ENCODE data around the gene TSHZ3.

The TSHZ3 gene, protein sequence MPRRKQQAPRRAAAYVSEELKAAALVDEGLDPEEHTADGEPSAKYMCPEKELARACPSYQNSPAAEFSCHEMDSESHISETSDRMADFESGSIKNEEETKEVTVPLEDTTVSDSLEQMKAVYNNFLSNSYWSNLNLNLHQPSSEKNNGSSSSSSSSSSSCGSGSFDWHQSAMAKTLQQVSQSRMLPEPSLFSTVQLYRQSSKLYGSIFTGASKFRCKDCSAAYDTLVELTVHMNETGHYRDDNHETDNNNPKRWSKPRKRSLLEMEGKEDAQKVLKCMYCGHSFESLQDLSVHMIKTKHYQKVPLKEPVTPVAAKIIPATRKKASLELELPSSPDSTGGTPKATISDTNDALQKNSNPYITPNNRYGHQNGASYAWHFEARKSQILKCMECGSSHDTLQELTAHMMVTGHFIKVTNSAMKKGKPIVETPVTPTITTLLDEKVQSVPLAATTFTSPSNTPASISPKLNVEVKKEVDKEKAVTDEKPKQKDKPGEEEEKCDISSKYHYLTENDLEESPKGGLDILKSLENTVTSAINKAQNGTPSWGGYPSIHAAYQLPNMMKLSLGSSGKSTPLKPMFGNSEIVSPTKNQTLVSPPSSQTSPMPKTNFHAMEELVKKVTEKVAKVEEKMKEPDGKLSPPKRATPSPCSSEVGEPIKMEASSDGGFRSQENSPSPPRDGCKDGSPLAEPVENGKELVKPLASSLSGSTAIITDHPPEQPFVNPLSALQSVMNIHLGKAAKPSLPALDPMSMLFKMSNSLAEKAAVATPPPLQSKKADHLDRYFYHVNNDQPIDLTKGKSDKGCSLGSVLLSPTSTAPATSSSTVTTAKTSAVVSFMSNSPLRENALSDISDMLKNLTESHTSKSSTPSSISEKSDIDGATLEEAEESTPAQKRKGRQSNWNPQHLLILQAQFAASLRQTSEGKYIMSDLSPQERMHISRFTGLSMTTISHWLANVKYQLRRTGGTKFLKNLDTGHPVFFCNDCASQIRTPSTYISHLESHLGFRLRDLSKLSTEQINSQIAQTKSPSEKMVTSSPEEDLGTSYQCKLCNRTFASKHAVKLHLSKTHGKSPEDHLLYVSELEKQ

DNA sequence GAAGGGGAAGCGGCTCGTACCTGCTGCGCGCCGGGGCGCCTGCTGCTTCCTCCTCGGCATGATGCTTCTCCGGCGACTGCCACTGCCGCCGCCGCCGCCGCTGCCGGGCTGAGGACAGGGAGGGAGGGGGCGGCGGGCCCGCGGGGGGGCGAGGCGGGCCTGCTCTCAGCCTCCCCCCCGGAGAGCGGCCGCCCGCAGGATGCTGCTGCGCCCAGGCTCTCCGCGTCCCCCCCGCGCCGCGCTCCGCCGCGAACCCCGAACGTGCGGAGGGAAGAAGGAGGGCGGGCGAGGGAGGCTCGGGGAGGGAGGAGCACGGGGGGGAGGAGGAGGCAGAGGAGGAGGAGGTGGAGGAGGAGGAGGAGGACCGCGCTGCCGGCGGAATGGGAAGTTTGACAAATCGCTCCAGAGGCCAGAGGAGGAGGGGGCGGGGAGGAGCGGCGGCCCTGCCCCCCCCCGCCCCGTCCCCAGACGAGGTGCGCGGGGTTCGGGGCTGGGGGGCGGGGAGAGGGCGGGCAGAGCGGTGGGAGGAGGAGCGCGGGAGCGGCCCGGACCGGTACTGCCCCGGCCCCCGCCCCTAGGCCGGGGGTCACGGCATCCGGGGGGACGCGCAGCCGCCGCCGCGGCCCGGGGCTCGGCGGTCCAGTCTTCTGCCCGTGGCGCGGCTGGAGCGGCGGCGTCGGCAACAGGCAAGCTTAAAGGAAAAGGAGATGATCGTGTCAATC lies at the start of gene TSHZ3:
TSHZ3 (minus strand) TSS at position 277 of the 722 bp plus-strand sequence; CDS start at position 60, 217 bp downstream.
- peak; percentile 62 for DNase-seq (ENCODE audit: low read depth)

DNA sequence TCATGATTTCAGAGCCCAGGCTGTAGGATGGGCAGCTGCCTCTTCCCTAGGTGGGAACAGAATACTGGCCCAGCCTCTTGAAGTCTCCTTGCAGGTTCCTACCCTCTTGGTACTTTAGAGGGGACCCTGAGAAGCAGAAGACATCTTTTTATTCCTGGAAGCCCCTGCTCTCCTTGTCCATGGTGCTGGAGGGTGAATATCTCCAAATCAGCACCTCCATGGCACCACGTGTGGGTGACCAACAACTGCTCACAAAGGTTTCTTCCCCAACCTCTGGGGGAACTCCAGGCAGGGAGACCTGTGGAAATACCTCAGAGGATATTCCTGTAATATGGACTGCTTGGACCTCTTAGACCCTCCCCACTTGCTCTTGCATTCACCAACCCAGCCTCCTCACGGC lies 48.1 kb upstream of the TSHZ3 start:
- H3K4me3 ChIP-seq (ENCODE audit: low read depth, low read length): no peak overlapping the region
- DNase-seq (ENCODE audit: low read depth): no peak

More for the DNA sequence above, at the start of gene TSHZ3:
- H3K4me3 ChIP-seq (ENCODE audit: low read depth, low read length): peak within 1 kb of the TSS; percentile 77

DNA sequence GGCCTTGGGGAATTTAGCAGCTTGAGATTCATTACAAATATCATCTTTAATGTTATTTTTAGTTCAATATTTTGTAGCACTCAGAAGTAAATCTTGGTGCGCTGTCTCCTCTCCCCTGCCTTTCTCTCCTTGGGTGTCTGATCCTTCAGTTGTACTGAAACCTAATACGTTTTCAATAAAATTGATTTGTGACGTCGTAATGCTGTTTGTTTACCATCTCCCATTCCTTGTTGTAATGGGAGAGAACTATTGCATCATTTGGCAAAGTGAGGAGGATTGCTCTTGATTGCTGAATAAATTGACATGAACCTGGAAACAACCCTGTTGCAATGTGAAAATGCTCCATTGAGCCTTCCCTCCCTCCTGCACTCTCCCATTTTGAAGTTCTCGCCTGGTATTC lies 43.2 kb upstream of the TSHZ3 start:
- no peak overlapping the region for H3K4me3 ChIP-seq (ENCODE audit: low read depth, low read length)
- DNase-seq (ENCODE audit: low read depth): peak; percentile 15

DNA sequence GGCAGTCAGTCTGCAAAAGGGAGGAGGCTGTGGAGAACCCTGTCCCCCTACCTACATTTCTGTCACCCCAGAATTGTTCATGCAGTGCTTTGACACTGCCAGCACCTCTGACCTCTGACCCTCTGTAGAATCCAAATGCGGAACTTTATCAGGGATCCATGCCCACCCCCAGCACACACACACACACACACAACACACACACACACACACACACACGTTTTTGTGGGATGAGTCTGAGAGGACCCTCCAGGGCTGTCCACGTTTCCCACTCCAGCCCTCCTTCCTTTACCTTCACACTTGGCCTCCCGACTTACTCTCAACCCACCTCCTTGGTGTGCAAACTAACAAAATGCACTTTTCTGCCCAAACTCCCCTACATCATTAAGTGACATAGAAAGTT lies 42.3 kb upstream of the TSHZ3 start:
- H3K4me3 ChIP-seq (ENCODE audit: low read depth, low read length): no peak overlapping the region
- DNase-seq (ENCODE audit: low read depth): no peak

DNA sequence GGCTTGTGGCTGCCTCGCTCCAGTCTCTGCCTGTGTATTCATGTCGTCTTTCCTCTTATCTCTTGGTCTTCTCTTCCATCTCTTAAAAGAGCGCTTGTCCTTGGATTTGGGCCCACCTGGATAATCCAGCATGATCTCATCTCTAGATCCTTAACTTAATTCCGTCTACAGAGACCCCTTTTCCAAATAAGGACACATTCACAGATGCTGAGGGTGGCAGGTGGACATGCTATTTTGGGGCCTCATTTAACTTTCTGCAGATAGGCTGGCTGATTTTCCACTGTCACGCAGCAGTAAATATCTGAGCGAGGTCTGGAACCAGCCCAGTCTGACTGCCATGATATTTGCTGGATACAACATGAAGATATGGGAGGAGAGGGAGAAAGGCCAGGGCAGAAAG lies 41.5 kb upstream of the TSHZ3 start:
- DNase-seq (ENCODE audit: low read depth): no peak
- H3K4me3 ChIP-seq (ENCODE audit: low read depth, low read length): no peak overlapping the region

DNA sequence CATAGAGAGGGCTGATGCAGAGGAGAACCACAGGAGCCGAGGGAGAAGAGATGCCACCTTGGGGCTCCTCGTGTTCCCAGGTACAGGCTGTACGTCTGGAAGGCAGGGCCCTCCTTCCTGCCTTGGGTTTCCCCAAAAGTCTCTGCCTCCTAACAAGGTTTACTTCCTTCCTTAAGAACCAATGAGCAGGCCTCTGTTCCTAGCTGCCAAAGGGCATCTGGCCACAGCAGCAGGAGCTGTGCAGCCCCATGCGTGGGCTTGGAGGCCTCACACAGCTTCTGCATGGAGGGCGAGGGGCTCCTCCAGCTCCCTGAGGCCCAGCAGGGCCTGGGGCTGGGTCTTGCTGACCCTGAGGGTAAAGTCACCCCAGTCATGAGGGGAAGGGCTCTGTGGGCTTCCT lies 40.6 kb upstream of the TSHZ3 start:
- H3K4me3 ChIP-seq (ENCODE audit: low read depth, low read length): no peak overlapping the region
- DNase-seq (ENCODE audit: low read depth): no peak

DNA sequence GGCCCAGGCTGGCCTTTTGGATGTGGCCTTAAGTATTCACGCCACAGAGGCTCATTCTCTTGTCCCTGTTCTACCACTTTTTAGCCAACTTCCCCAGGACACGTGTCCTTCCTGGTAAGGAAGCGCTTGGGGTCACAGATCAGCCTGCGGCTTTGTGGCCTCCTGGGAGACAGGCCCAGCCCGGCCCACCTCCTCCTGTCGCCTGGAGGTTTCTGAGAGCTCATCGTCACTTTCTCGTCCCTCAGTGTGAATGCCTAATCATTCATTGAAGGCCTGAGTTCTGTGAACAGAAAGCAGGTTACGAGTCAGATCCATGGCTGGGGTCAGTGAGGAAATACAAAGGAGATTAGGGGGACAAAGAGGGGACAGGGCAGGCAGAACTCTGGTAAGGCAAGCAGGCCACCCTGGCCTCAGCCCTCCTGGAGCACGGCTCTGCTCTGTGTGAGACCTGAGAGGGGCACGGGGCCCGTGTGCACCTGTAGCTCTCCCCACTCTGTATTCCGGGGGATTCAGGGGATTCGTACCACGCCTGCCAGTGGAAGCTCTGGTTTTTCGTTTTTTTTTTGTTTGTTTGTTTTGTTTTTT lies 38.6 kb upstream of the TSHZ3 start:
- no peak overlapping the region for H3K4me3 ChIP-seq (ENCODE audit: low read depth, low read length)
- DNase-seq (ENCODE audit: low read depth): no peak

DNA sequence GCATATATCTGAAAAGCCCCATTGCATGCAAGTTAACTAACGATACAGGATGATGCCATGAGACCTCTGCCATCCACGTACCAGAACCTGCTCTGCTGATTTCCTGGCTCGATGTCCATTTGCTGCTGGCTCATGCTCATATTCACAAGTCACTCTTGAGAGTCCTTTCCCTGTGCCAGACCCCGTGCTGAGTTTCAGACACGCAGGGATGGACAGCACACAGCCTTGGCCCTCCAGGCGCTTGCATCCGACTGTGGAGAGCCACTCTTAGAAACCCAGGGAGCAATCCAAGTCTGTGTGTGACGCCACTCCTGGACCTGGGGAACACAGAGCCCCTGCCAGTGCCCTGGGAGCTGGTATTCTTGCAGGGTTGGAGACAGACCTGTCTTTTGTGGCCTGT lies 37.6 kb upstream of the TSHZ3 start:
- H3K4me3 ChIP-seq (ENCODE audit: low read depth, low read length): no peak overlapping the region
- no peak for DNase-seq (ENCODE audit: low read depth)

DNA sequence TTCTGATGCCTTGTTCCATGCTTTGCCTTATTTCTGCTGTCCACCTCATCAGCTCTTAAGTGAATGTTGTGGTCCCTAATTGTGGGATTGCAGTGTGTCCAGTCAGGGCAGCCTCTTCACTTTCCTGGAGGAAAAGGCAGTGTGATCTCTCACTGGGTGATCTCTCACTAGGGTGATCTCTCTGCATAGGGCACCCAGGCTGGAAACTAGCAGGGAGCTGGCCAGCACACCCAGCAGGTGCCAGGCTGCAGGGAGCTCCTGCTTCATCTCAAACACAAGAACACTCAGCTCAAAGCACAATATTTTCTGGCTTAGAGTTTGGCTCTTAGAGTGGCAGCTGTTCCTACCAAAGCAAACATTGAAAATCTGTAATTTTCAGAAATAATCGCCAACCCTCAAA lies 36.5 kb upstream of the TSHZ3 start:
- DNase-seq (ENCODE audit: low read depth): no peak
- no peak overlapping the region for H3K4me3 ChIP-seq (ENCODE audit: low read depth, low read length)

DNA sequence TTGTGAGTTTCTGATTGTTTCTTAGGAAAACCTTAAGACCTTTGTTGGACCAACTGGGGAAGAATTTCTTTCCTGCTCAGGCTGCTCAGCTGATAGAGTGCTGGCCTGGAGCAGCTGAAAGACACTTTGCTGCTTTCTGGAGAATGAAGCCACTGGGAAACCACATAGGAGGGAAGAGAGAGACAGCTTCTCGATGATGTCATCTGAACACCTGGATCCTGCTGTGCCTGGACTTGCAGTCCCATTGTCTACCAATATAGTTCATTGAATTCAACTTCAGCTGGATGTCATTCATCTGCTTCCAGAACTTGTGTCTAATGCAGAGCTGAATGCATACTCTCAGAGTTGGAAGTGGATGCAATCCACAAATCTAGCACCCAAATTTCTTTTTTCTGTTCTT lies 34.3 kb upstream of the TSHZ3 start:
- no peak for DNase-seq (ENCODE audit: low read depth)

DNA sequence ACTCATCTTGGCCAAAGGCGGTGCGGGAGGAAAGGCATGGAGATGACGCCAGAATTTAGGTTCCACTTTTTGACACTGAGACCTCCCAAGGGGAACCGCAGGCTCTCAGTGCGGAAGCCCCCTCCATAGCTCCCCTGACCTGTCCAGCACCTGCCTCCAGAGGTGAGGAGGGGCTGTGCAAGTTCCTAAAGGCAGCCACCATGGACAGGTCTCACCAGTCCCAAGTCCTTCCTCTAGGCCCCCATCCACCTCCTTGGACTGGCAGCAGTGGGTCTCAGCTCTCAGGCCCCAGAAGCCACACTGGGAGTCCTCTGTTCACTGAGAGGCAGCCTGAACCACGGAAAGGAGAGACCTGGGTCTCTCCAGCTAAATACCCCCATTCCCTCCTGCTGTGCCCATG lies 31.6 kb upstream of the TSHZ3 start:
- H3K4me3 ChIP-seq (ENCODE audit: low read depth, low read length): no peak overlapping the region
- DNase-seq (ENCODE audit: low read depth): no peak

More for the DNA sequence above, 34.3 kb upstream of the TSHZ3 start:
- no peak overlapping the region for H3K4me3 ChIP-seq (ENCODE audit: low read depth, low read length)

DNA sequence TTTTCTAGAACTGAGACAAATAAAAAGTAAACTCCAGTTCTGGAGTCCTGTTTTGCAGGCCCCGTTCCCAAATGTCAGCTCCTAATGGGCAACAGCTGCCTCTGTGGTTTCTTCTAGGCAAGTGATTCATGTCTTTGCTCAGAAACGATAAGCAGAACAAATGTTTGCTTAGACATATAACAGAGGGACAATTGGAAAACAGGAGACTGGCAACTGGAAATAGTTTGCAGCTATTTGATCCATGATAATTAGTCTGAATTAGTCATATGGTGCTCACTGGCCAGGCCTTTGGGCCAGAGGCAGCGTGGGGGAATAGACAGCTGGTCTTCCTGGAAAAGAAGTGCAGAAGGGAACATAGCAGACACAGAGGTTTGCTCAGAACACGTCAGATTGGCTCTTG lies 29.2 kb upstream of the TSHZ3 start:
- peak; percentile 85 for DNase-seq (ENCODE audit: low read depth)
- no peak overlapping the region for H3K4me3 ChIP-seq (ENCODE audit: low read depth, low read length)

DNA sequence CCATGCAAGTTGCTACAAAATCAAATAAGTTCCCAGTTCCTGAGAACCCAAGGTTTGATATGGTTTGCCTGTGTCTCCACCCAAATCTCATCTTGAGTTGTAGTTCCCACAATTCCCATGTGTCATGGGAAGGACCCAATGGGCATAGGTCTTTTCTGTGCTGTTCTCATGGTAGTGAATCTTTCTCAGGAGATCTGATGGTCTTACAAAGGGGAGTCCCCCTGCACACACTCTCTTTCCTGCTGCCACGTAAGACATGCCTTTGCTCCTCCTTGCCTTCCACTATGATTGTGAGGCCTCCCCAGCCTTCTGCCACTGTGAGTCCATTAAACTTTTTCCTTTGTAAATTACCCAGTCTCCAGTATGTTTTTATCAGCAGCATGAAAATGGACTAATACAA lies 28.5 kb upstream of the TSHZ3 start:
- DNase-seq (ENCODE audit: low read depth): no peak
- no peak overlapping the region for H3K4me3 ChIP-seq (ENCODE audit: low read depth, low read length)

DNA sequence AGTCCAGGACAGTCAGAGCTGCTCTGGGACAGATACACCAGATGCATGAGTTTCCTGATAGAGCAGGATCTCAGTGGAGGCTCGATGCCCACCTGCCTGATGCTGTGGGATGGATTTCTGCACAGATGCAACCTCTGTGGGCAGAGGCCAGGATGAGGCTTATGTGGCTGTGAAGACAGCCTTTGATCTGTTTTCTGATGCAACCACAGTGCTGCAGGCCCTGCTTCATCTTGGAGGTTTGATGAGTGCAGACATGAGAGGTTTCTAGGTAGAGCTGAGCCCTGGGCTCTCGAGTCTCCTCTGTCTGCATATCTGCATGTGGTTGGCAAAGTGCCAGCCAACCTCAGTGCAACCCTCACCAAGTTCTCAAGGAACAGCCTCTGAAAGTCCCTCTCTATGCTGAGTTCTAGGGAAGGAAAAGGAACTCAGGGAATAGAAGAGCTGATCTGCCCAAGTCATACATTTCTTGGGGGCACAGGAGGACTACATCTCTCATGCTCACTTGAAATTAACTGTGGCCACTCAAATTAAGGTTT lies 23.1 kb upstream of the TSHZ3 start:
- no peak for DNase-seq (ENCODE audit: low read depth)
- H3K4me3 ChIP-seq (ENCODE audit: low read depth, low read length): no peak overlapping the region

DNA sequence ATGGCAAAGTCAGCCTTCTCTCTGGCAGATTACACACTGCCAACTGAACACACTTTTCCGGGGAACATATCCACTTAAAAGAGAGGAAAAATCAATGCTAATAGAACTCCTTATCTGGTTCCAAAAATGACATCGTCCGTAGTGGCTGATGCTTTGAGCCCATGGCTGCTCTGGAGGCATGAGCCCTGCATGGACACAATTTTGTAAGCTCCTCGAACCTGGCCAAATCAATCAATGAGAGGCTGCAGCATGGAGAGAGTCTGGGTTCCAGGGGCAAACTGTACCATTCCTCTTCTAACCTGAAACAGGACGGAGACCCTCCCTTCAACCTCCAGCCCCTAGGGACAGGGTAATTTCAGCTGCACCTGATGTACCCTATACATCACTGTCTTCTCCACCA lies 21.0 kb upstream of the TSHZ3 start:
- DNase-seq (ENCODE audit: low read depth): no peak
- H3K4me3 ChIP-seq (ENCODE audit: low read depth, low read length): no peak overlapping the region

DNA sequence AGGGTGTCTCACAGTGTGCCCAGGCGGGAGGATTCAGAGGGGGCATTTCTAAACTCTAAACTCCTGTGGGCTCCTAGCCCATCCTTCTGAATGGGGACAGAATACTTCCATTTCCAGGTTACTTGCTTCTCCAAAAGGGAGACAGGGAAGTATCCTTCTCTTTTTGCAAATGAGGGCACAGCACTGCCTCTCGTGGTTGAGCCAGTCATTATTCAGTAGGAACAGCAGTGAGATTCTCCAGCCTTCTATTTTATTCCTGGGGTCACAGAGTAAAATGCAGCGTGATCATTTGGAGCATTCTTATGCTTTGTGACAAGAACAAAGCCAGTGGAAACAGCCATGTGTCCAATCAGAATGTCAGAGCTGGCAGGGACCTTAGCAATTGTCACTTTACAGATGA lies 15.7 kb upstream of the TSHZ3 start:
- no peak overlapping the region for H3K4me3 ChIP-seq (ENCODE audit: low read depth, low read length)
- no peak for DNase-seq (ENCODE audit: low read depth)

DNA sequence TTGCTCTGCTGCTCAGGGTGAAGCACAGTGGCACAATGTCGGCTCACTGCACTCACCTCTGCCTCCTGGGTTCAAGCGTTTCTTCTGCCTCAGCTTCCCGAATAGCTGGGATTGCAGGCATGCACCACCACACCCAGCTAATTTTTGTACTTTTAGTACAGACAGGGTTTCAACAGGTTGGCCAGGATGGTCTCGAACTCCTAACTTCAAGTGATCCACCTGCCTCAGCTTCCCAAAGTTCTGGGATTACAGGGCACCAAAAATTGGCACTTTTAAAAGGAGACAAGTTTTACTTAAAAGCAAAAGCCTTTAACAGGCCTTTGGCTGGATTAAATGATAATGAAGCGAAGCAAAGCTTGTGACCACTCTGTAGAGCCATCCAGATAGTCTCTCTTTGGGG lies 12.5 kb upstream of the TSHZ3 start:
- DNase-seq (ENCODE audit: low read depth): no peak
- no peak overlapping the region for H3K4me3 ChIP-seq (ENCODE audit: low read depth, low read length)

DNA sequence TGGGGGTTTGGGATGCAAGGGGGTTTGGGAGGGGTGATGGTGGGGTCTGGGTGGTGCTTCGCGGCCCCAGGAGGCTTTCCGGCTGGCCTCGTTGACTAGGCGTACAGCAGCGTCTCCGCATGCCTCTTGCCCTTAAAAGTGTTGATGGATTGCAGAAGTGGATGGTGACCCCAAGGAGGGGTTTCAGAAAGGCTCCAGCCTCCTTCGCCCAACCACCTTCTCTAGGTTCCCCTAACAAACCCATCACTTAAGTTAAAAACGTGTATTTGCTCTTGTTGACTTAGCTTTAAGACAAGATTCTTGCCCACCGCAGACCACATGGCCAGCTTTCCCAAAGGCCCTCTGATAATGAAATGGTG lies 8.1 kb upstream of the TSHZ3 start:
- DNase-seq (ENCODE audit: low read depth): no peak
- no peak overlapping the region for H3K4me3 ChIP-seq (ENCODE audit: low read depth, low read length)
